Mesendoderm (in vitro differentiated cells): ENCODE results near the gene NOC2L.

Source experiments
- DNase-seq: peaks from one replicate; pipeline ENCODE4 v3.0.0; 2013
- H2AK5ac ChIP-seq: 2 replicates; pipeline ENCODE4 v1.6.1; 2013; ENCODE audit warnings: low read length, inconsistent platforms
- H2BK120ac ChIP-seq: 2 replicates; pipeline ENCODE4 v1.6.1; 2013; ENCODE audit warnings: low read depth, mild to moderate bottlenecking, low read length, moderate library complexity, mixed read lengths
- H2BK15ac ChIP-seq: replicated peaks from 2 replicates; pipeline ENCODE4 v1.6.1; 2013; ENCODE audit warnings: low read depth, mild to moderate bottlenecking, moderate library complexity
- H2BK5ac ChIP-seq: 2 replicates; pipeline ENCODE4 v1.6.1; 2013; ENCODE audit warnings: low read length, inconsistent platforms
- H3K18ac ChIP-seq: 2 replicates; pipeline ENCODE4 v1.6.1; 2013; ENCODE audit warnings: mild to moderate bottlenecking, low read length, mixed read lengths
- H3K23ac ChIP-seq: one replicate; pipeline ENCODE4 v1.6.1; 2013; ENCODE audit warnings: low read length
- H3K27ac ChIP-seq: 2 replicates; pipeline ENCODE4 v1.5.1; 2013; ENCODE audit warnings: low read depth, mild to moderate bottlenecking, inconsistent platforms, low read length, moderate library complexity
- H3K27me3 ChIP-seq: 2 replicates; pipeline ENCODE4 v1.6.1; 2013; ENCODE audit warnings: low read length, control low read depth, mild to moderate bottlenecking, inconsistent platforms; ENCODE audit not compliant: insufficient read depth, poor library complexity
- H3K36me3 ChIP-seq: 2 replicates; pipeline ENCODE4 v1.6.1; 2013; ENCODE audit warnings: low read length, inconsistent platforms; ENCODE audit not compliant: control insufficient read depth, insufficient read depth
- H3K4ac ChIP-seq: one replicate; pipeline ENCODE4 v1.6.1; 2013; ENCODE audit warnings: low read depth, mild to moderate bottlenecking, low read length, moderate library complexity
- H3K4me1 ChIP-seq: 2 replicates; pipeline ENCODE4 v1.6.1; 2013; ENCODE audit warnings: low read depth, low read length, inconsistent platforms; ENCODE audit not compliant: control insufficient read depth
- H3K4me2 ChIP-seq: 2 replicates; pipeline ENCODE4 v1.6.1; 2013; ENCODE audit warnings: low read length
- H3K4me3 ChIP-seq: 2 replicates; pipeline ENCODE4 v1.5.1; 2013; ENCODE audit warnings: mild to moderate bottlenecking, low read length
- H3K56ac ChIP-seq: one replicate; pipeline ENCODE4 v1.6.1; 2013; ENCODE audit warnings: low read length
- H3K79me1 ChIP-seq: 2 replicates; pipeline ENCODE4 v1.6.1; 2013; ENCODE audit warnings: low read length, inconsistent platforms
- H3K79me2 ChIP-seq: 2 replicates; pipeline ENCODE4 v1.6.1; 2013; ENCODE audit warnings: mild to moderate bottlenecking, low read length; ENCODE audit not compliant: control insufficient read depth, insufficient read depth
- H3K9ac ChIP-seq: 2 replicates; pipeline ENCODE4 v1.6.1; 2013; ENCODE audit warnings: low read length, inconsistent platforms
- H4K5ac ChIP-seq: one replicate; pipeline ENCODE4 v1.6.1; 2013; ENCODE audit warnings: low read length
- H4K8ac ChIP-seq: one replicate; pipeline ENCODE4 v1.6.1; 2013; ENCODE audit warnings: low read depth, mild to moderate bottlenecking, control low read depth, low read length, moderate library complexity
- WGBS: extraction: QIAGEN DNeasy Blood & Tissue Kit; methylation state at CpG from one replicate; pipeline ENCODE4 v1.1.7; 2013; ENCODE audit warnings: low lambda C conversion rate, missing lambda C conversion rate; ENCODE audit not compliant: insufficient coverage; ENCODE audit errors: extremely low coverage; 5-methylcytosine and 5-hydroxymethylcytosine counted together

NOC2L gene

DNA sequence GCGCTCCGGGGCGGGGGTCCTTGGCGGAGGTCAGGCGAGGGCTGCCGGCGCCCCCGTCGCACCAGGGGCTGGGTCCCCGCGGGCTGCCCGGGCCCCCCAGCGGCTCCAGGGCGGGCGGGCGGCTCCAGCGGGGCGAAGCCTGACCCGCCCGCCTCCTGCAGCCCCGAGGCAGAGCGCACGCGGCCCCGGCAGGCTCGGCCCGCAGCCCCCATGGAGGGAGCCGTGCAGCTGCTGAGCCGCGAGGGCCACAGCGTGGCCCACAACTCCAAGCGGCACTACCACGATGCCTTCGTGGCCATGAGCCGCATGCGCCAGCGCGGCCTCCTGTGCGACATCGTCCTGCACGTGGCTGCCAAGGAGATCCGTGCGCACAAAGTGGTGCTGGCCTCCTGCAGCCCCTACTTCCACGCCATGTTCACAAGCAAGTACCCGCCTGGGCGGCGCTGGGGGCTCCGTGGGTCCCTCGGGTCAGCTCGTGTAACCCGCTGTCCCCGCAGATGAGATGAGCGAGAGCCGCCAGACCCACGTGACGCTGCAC lies 2.1 kb upstream of the NOC2L start:
- no peak overlapping the region for H3K27ac ChIP-seq
- WGBS, result no CpG with 5 or more reads among the region's 56 CpGs

DNA sequence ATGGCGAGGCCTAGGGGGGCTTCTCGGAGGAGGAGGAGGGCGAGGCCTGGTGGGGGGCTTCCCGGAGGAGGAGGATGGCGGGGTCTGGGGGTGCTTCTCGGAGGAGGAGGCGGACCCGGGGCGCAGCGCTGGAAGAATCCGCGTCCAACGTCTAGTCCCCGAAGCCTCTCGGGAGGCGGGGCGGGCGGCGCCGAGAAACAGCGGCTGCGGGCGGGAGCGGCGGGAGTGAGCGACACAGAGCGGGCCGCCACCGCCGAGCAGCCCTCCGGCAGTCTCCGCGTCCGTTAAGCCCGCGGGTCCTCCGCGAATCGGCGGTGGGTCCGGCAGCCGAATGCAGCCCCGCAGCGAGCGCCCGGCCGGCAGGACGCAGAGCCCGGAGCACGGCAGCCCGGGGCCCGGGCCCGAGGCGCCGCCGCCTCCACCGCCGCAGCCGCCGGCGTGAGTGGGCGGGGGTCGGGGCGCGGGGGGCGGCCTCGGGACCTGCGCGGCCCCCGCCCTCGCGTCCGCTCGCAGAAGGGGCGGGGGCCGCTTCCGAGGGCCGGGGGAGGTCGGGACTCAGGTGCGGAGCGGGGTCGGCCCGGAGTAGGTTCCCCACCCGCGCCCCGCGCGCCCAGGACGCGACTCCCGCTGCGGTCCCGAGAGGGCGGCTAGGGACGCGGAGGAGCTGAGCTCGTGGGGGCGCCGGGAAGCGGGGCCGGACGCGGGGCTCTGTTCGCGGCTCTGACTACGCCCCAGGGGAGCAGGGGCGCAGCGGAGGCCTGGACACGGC lies 1.5 kb upstream of the NOC2L start, which contains the start of gene KLHL17:
KLHL17 (plus strand) TSS at position 222 of the 769 bp plus-strand sequence; CDS start at position 332, 110 bp downstream.
- H3K56ac ChIP-seq, result peak within 1 kb of the TSS; percentile 80
- H2BK5ac ChIP-seq, result no peak within 1 kb of the TSS
- H2BK120ac ChIP-seq, result no peak within 1 kb of the TSS
- no peaks in the 10 kb centered on the region for H3K27me3 ChIP-seq
- peaks cover 14% of the 10 kb centered on the region for H3K79me1 ChIP-seq
- no peak within 1 kb of the TSS for H4K5ac ChIP-seq
- H2BK15ac ChIP-seq, result no peak within 1 kb of the TSS
- WGBS, result no CpG with 5 or more reads among the region's 109 CpGs
- H3K79me2 ChIP-seq, result peaks cover 15% of the 10 kb centered on the region
- H3K4me1 ChIP-seq, result no peaks in the 10 kb centered on the region
- H3K18ac ChIP-seq, result peak within 1 kb of the TSS; percentile 51
- H4K8ac ChIP-seq, result no peak within 1 kb of the TSS
- peak within 1 kb of the TSS; percentile 20 for H3K4me2 ChIP-seq
- H2AK5ac ChIP-seq, result no peak within 1 kb of the TSS
- peak within 1 kb of the TSS; percentile 78 for H3K9ac ChIP-seq
- no peak within 1 kb of the TSS for H3K27ac ChIP-seq
- no peak within 1 kb of the TSS for H3K23ac ChIP-seq
- H3K4ac ChIP-seq, result peak within 1 kb of the TSS; percentile 44
- peaks cover 4% of the 10 kb centered on the region for H3K36me3 ChIP-seq
- peak; percentile 81 for DNase-seq
- peak within 1 kb of the TSS; percentile 70 for H3K4me3 ChIP-seq

More for the DNA sequence above, 2.1 kb upstream of the NOC2L start:
- Histone ChIP-seq H3K23ac (no peak overlapping the region), H3K4me3 (peak overlapping the region; percentile 70), H2BK120ac (no peak overlapping the region), H4K8ac (no peak overlapping the region), H3K9ac (peak overlapping the region; percentile 78), H3K36me3 (peaks cover 1% of the 10 kb centered on the region), H3K79me2 (peaks cover 15% of the 10 kb centered on the region), H3K4me2 (peak overlapping the region; percentile 12), H3K56ac (peak overlapping the region; percentile 66), H3K79me1 (peaks cover 14% of the 10 kb centered on the region), H3K4ac (no peak overlapping the region), H3K27me3 (no peaks in the 10 kb centered on the region), H2BK15ac (no peak overlapping the region), H2AK5ac (no peak overlapping the region), H4K5ac (no peak overlapping the region), H3K4me1 (no peaks in the 10 kb centered on the region), H2BK5ac (no peak overlapping the region), H3K18ac (peak overlapping the region; percentile 51)
- DNase-seq, result no peak

DNA sequence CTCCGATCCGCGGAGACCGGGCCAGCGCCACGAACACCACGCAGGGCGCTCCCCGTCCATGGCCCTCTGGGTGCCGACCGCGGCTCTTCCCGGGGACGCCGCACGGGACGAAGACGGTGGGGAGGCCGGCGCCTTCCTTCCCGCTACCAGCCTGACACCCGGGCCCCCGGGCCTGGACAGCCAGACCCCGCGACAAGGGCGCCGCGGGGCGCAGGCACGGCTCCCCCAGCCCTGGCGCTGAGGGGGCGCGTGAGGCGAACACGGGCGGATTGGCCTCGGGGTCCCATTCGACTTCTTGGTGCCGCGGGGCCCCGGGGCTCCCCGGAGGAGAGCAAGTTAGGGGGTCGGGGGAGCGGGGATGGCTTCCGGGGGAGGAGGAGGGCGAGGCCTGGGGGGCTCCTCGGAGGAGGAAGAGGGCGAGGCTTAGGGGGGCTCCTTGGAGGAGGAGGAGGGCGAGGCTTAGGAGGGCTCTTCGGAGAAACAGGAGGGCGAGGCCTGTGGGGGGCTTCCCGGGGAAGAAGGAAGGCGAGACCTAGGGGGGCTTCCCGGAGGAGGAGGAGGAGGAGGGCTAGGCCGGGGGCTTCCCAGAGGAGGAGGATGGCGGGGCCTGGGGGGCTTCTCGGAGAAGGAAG lies 791 bp upstream of the NOC2L start:
- no peak overlapping the region for H3K27ac ChIP-seq
- peak overlapping the region; percentile 49 for H3K9ac ChIP-seq
- no peaks in the 10 kb centered on the region for H3K27me3 ChIP-seq
- H3K56ac ChIP-seq, result peak overlapping the region; percentile 80
- H3K79me1 ChIP-seq, result peaks cover 14% of the 10 kb centered on the region
- H4K5ac ChIP-seq, result no peak overlapping the region
- H3K79me2 ChIP-seq, result peaks cover 15% of the 10 kb centered on the region
- no peak overlapping the region for H2BK5ac ChIP-seq
- H3K36me3 ChIP-seq, result peaks cover 9% of the 10 kb centered on the region
- H4K8ac ChIP-seq, result no peak overlapping the region
- no CpG with 5 or more reads among the region's 57 CpGs for WGBS
- no peak overlapping the region for H3K4me2 ChIP-seq
- H2BK15ac ChIP-seq, result no peak overlapping the region
- no peak overlapping the region for H3K23ac ChIP-seq
- no peak overlapping the region for H3K4me3 ChIP-seq
- H3K4me1 ChIP-seq, result no peaks in the 10 kb centered on the region
- no peak overlapping the region for H3K4ac ChIP-seq
- no peak overlapping the region for H2BK120ac ChIP-seq
- no peak overlapping the region for H3K18ac ChIP-seq
- no peak overlapping the region for H2AK5ac ChIP-seq
- DNase-seq, result no peak

DNA sequence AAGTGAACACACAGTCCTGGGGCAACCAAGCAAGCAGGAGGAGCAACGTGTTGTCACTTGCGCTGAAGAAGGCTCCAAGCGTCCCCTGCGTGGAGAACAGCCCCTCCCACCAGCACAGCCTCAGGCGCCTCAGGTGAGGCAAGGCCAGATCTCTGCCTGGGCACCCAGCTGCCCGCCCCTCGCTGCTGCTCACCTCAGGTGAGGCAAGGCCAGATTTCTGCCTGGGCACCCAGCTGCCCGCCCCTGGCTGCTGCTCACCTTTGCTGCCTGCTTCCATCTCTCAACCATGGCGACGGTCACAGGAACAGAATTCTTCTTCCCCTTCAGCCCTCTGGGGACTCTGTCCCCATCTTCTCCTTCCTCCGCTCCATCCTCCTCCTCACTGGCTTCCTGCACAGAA lies 2.4 kb downstream of the NOC2L start:
- Histone ChIP-seq H2BK5ac (no peak overlapping the region), H4K8ac (no peak overlapping the region), H2BK120ac (no peak overlapping the region), H3K4me1 (no peaks in the 10 kb centered on the region), H3K4me2 (no peak overlapping the region), H3K27ac (no peak overlapping the region), H3K4me3 (no peak overlapping the region), H3K27me3 (no peaks in the 10 kb centered on the region), H2BK15ac (no peak overlapping the region), H3K9ac (no peak overlapping the region), H3K36me3 (peaks cover 19% of the 10 kb centered on the region), H4K5ac (no peak overlapping the region), H3K18ac (no peak overlapping the region), H3K56ac (no peak overlapping the region), H3K4ac (no peak overlapping the region), H3K79me2 (peaks cover 15% of the 10 kb centered on the region), H2AK5ac (no peak overlapping the region), H3K79me1 (peaks cover 14% of the 10 kb centered on the region), H3K23ac (no peak overlapping the region)
- WGBS, result no CpG with 5 or more reads among the region's 11 CpGs
- no peak for DNase-seq

DNA sequence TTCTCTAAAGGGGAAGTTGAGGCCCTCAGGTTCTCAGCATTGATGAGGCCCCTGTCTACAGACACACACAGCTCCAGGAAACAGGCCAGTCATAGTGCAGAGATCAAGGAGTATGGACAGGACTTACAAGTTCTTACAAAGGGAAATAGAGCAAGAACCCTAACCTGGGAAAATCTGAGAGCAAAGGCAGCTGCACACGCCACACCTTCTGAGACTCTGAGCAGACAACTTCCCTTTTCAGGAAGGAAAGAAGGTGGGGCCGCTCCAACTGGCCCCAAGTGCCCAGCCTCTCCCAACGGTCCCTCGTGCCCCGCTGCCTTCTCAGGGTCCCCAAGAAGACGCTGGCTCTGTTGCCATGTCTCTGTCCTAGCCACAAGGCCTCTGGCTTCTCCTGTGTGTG lies 3.6 kb downstream of the NOC2L start:
- no peak overlapping the region for H3K4ac ChIP-seq
- no peak overlapping the region for H3K23ac ChIP-seq
- no peak for DNase-seq
- no peak overlapping the region for H4K8ac ChIP-seq
- no peak overlapping the region for H3K56ac ChIP-seq
- H3K36me3 ChIP-seq, result peaks cover 24% of the 10 kb centered on the region
- H3K4me2 ChIP-seq, result no peak overlapping the region
- no peak overlapping the region for H2AK5ac ChIP-seq
- no peak overlapping the region for H2BK120ac ChIP-seq
- no peak overlapping the region for H2BK5ac ChIP-seq
- H3K9ac ChIP-seq, result no peak overlapping the region
- WGBS, result no CpG with 5 or more reads among the region's 6 CpGs
- H3K18ac ChIP-seq, result no peak overlapping the region
- peaks cover 15% of the 10 kb centered on the region for H3K79me2 ChIP-seq
- H3K4me1 ChIP-seq, result no peaks in the 10 kb centered on the region
- H3K4me3 ChIP-seq, result no peak overlapping the region
- H4K5ac ChIP-seq, result no peak overlapping the region
- H2BK15ac ChIP-seq, result no peak overlapping the region
- no peaks in the 10 kb centered on the region for H3K27me3 ChIP-seq
- H3K79me1 ChIP-seq, result peaks cover 14% of the 10 kb centered on the region
- no peak overlapping the region for H3K27ac ChIP-seq
